Measurements from ENCODE around the gene ANP32B. TPM values are rescaled to one million over a fixed set of nuclear protein-coding genes. Genes with fewer than 3 reads are reported as not detected.
"Not testable (repeated sequence)": the region's sequence is repeated elsewhere in the genome, so short reads cannot be mapped to it uniquely, and the experiment has no call there.

The ANP32B gene
- 47.0 TPM for total RNA-seq
- long read RNA-seq, transcript ANP32B-201 (7 exons, 1,463 nt): major isoform, 92 of 105 reads
- long read RNA-seq, partial matches to known transcripts: 0 of 105 reads
- long read RNA-seq, other reads (novel, unspliced or antisense): 13 of 105 reads

DNA sequence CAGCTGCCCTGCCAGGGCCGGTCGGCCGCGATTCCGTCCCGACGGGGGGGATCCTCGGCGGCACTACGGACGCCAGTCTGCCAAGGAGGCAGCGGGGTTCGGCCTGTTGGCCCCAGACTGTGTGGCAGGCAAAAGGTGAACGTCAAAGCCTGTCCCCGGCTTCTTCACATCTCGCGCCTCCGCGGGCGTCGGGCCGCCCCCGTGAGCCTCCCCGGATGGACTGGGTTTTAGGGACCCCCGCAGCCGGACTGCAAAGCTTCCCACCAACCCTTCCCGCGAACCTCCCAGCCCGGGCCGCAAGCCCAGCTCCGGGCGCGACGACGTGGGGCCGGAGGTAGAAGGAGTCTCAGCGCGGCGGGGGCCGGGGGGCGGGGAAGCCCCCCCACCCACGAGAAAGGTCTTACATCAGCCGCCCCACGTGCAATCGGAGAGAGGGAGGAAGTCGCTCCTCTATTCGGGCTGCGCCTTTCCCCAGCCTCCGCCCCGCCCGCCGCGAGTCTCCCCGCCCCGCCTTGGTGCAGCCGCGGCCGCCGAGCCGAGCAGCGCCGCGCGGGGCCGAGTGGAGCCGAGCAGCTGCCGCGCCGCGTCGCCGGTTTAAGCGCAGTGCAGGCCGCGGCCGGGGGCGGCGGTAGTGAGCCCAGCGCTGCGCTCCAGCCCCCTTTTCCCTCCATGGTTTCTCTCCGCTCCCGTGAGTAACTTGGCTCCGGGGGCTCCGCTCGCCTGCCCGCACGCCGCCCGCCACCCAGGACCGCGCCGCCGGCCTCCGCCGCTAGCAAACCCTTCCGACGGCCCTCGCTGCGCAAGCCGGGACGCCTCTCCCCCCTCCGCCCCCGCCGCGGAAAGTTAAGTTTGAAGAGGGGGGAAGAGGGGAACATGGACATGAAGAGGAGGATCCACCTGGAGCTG lies at the start of gene ANP32B:
TSS of gene ANP32B (plus strand) at position 659 of the 906 bp plus-strand sequence. CDS start at position 874, 215 bp downstream.
- peak; percentile 92 for ATAC-seq (ENCODE audit: poor library complexity)
- DNase-seq: peak; percentile 94
- intact Hi-C loops (cut with DNase I): loop anchor here (5.0 kb wide), 1 partner anchor 54 kb away; no protein-coding TSS in a partner anchor

- intact Hi-C loops (cut with DNase I): no loop called here
- no peak for DNase-seq
- ATAC-seq (ENCODE audit: poor library complexity): no peak
Observed at GRCh38 chr9:97934321-97935115, 48.6 kb upstream of the ANP32B start.

- intact Hi-C loops (cut with DNase I): no loop called here
- DNase-seq (no peak), ATAC-seq (ENCODE audit: poor library complexity) (no peak)
Observed at GRCh38 chr9:97935276-97935675, 47.9 kb upstream of the ANP32B start.

DNA sequence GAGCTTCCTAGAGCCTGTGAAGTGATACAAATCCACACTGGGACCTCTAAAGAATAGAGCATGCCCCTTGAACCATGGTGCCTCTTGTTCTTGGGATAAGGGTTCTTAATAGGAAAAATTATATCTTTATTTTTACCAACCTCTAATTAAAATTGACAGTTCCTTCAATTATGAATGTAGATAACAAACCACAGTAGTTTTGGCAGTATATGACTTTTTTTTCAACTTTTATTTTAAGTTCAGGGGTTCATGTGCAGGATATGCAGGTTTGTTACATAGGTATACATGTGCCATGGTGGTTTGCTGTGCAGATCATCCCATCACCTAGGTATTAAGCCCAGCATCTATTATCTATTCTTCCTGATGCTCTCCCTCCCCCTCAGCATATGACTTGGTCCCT lies 46.1 kb upstream of the ANP32B start:
- intact Hi-C loops (cut with DNase I): no loop called here
- ATAC-seq (ENCODE audit: poor library complexity) (no peak), DNase-seq (no peak)

- DNase-seq: no peak
- ATAC-seq (ENCODE audit: poor library complexity): no peak
- intact Hi-C loops (cut with DNase I): no loop called here
Observed at GRCh38 chr9:97938081-97938644, 45.0 kb upstream of the ANP32B start, which contains the start of gene HEMGN. HEMGN (minus strand) TSS chr9:97938172; CDS start chr9:97938136, 36 bp downstream.

DNA sequence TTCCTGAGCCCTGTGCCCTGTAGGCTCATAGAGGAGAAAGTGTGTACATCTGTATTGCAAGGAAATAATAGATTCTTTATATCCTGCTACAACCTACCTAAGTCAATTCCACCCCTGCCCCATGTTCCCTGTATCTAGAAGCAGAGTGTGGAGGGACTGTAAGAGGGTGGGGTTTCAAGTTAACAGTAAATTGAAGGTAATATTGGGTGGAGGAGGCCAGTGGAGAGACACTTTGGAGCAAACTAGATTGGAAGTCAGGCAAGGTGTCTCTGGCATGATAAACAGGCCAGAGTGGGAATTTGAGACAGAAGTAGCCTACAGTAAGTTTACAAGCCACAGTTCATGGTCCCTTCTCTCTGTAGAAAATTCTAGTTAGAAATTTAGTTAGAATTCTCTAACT lies 42.9 kb upstream of the ANP32B start:
- intact Hi-C loops (cut with DNase I): no loop called here
- no peak for DNase-seq
- no peak for ATAC-seq (ENCODE audit: poor library complexity)

DNA sequence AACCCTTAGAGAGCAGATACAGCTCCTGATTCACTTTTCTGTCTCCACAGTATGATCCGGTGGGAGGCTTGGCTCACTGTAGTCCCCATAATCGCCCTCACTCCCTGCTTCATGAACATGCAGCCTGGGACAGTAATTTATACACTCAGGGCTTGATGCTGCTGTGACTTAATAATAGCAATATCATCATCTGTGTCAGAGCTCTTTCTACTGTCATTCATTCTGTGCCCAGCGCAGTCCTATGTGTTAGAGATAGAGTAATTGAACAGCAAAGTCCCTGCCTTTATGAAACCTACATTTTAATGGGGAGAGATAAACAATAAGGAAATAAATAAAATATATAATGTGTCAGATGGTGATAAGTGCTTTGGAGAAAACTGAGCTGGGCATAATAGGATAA lies 42.4 kb upstream of the ANP32B start:
- intact Hi-C loops (cut with DNase I): no loop called here
- ATAC-seq (ENCODE audit: poor library complexity): no peak
- no peak for DNase-seq

- ATAC-seq (ENCODE audit: poor library complexity): no peak
- intact Hi-C loops (cut with DNase I): no loop called here
- no peak for DNase-seq
Observed at GRCh38 chr9:97941323-97941722, 41.8 kb upstream of the ANP32B start.

DNA sequence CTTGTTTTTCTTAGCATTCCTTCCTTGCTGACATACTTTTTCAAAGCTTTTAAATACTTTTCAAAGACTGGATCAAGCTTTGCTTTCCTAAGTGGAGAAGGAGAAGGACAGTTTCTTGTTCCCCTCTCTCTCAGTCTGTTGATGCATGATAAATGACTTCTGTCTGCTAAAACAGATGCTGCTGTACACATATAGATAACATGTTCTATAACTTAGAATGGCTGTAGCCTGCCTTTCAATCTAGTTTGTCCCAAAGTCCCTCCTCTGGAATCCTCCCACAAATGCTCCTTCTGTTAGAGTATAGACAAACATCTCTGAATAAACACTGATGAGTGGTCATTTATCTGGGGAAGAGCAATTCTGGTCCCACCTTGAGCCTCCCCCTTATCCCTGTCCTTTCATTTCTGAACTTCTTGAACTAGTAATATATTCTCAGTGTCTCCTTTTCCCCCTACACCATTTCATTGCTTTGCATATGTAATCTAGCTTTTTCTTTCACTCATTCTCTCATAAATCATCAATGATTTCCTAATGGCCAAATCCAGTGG lies 39.8 kb upstream of the ANP32B start:
- intact Hi-C loops (cut with DNase I): no loop called here
- DNase-seq (no peak), ATAC-seq (ENCODE audit: poor library complexity) (no peak)

GRCh38 chr9:97944612-97945011 lies 38.5 kb upstream of the ANP32B start:
- intact Hi-C loops (cut with DNase I): no loop called here
- no peak for DNase-seq
- no peak for ATAC-seq (ENCODE audit: poor library complexity)

DNA sequence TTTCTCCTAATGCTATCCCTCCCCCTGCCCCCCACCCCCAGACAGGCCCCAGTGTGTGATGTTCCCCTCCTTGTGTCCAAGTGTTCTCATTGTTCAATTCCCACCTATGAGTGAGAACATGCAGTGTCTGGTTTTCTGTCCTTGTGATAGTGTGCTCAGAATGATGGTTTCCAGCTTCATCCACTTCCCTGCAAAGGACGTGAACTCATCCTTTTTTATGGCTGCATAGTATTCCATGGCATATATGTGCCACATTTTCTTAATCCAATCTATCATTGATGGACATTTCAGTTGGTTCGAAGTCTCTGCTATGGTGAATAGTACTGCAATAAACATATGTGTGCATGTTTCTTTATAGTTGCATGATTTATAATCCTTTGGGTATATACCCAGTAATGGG lies 37.7 kb upstream of the ANP32B start:
- intact Hi-C loops (cut with DNase I); ATAC-seq (ENCODE audit: poor library complexity); DNase-seq: not testable (repeated sequence)

DNA sequence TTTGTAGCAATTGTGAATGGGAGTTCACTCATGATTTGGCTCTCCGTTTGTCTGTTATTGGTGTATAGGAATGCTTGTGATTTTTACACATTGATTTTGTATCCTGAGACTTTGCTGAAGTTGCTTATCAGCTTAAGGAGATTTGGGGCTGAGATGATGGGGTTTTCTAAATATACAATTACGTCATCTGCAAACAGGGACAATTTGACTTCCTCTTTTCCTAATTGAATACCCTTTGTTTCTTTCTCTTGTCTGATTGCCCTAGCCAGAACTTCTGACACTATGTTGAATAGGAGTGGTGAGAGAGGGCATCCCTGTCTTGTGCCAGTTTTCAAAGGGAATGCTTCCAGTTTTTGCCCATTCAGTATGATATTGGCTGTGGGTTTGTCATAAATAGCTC lies 36.0 kb upstream of the ANP32B start:
- DNase-seq; intact Hi-C loops (cut with DNase I); ATAC-seq (ENCODE audit: poor library complexity): not testable (repeated sequence)

- ATAC-seq (ENCODE audit: poor library complexity); DNase-seq; intact Hi-C loops (cut with DNase I): not testable (repeated sequence)
Observed at GRCh38 chr9:97950873-97951272, 32.3 kb upstream of the ANP32B start.

DNA sequence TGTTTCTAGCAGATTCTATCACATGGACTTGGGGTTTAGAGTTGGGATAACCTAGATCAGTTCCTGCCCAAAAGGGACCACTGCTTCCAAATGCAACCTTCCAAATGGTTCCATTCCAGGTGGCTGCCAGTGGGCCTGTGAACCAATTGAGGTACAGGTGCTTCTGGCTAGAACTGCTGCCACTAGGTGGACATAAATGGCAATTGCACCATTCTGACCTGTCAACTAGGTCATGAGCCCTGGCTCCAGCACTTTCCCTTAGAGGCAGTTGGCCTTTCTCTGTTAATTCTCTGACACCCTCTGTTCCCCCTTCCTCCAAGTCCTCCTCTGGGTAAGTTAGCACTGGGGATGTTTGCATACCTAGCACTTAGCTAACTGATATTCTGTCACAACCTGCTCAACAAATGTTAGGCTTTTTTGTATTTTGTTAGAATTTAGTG lies 28.6 kb upstream of the ANP32B start:
- ATAC-seq (ENCODE audit: poor library complexity): peak; percentile 69
- DNase-seq: no peak
- intact Hi-C loops (cut with DNase I): no loop called here

DNA sequence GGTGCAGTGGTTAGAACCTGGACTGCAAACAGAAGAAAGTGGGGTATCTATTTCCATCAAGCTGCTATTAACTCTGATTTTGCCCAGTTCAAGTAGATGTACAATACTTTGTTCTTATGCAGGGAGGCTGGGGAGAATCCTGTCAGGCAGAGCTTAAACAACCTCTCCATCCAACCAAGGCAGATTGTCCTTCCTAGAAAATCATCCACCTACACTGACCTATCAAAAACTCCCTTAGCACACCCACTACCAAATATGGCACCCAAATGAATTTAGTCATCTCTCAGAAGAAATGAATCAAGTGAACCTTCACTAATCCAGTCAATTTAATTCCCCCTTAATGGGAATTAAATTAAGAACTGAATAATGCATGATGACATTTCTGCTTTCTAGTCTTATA lies 26.8 kb upstream of the ANP32B start:
- intact Hi-C loops (cut with DNase I): no loop called here
- DNase-seq: no peak

DNA sequence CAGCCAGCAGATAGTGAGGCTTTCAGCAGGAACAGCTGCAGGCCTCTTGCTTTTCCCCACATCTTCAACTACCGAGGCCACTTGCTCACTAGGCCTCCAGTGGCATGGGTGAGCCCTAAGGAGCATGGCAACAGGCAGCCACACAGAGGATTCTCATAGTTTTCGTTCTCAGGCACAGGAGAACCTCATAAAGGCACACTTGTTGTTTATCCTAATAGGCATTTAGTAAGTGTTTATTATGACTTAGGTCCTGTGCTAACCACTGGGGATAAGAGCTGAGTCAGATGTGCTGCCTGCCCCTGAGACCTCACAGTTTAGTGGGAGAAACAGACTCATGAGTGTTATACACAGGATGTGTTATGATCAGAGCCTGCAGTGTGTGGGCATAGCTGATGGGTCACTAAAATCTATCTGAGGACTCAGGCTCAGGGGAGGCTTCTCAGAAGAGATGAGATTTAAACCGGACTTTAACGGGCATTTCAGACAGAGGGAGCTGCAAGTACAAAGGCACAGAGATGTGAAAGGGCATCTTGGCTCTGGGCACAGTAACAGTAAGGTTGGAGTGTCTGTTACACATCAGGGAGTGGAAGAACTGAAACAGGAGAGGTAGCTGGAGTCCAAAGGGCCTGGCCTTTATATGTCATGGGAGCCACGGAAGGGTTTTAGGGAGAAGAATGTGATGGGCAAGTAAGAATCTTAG lies 24.2 kb upstream of the ANP32B start:
- DNase-seq (no peak), ATAC-seq (ENCODE audit: poor library complexity) (no peak)
- intact Hi-C loops (cut with DNase I): no loop called here

More for the DNA sequence above, 26.8 kb upstream of the ANP32B start:
- no peak for ATAC-seq (ENCODE audit: poor library complexity)

DNA sequence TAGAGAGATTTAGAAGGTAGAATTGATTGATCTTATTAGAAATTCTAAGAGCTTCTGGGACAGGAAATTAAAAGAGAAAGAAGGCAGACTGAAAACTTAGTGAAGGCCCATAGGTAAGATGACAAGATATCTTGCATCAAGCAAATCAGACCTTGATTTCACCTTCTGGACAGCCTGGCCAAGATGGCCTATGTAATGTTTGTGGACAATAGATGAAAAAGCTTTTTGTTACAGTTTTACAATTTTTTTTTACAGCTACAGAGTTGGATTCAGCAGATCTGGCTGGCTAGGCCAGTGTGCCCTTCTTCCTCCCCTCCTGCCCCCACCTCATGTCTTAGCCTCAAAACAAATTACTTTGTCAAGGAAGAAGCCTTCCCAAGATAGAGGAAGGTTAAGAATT lies 23.6 kb upstream of the ANP32B start:
- no peak for DNase-seq
- no peak for ATAC-seq (ENCODE audit: poor library complexity)
- intact Hi-C loops (cut with DNase I): no loop called here

Data from Right ventricle myocardium superior (tissue), 1 donor.